Measurements from ENCODE around the gene TMEM94. TPM values are rescaled to one million over a fixed set of nuclear protein-coding genes. Genes with fewer than 3 reads are reported as not detected.

Gene TMEM94
- total and polyA plus RNA-seq, 9 of the 15 experiments (the other 6 are each of a cell fraction or from before 2014, with no cell fraction given) = 0.35 to 48.1 (median 14.4) TPM

- TF ChIP-seq FOXK1 (CRISPR knock-in tag; IDR thresholded peaks at IDR 0.05; ENCODE audit: borderline replicate concordance) (no peak), E4F1 (CRISPR knock-in tag; IDR thresholded peaks at IDR 0.05; ENCODE audit: borderline replicate concordance) (no peak)
Observed at GRCh38 chr17:75531721-75532072, 75.3 kb downstream of the TMEM94 start (continued).

GRCh38 chr17:75535119-75535537, 78.7 kb downstream of the TMEM94 start:
- in situ Hi-C loops (cut with MboI) = no loop called here
- BruUV-seq (replicated peaks) = no TSS peak
- H3K27ac ChIP-seq (ENCODE audit: extremely low read depth, low read depth, low read length) = no peak overlapping the region
- 0 out of 2 replicates have a peak, but pooled peaks cover 3% of the 10 kb centered on the region for H4K20me1 ChIP-seq (replicated peaks; ENCODE audit: control insufficient read depth, insufficient read depth, low read length)
- H3K79me2 ChIP-seq (ENCODE audit: control insufficient read depth, insufficient read depth, low read length) = no peaks in the 10 kb centered on the region
- H3K4me2 ChIP-seq (ENCODE audit: insufficient read depth, low read length) = no peak overlapping the region
- POLR2A ChIA-PET = interaction anchor here (0.6 to 1.6 kb wide), 4 partner anchors 8 to 58 kb away, joined by 3 to 6 read pairs (median 4); no protein-coding TSS in a partner anchor
- WGBS (ENCODE audit: insufficient coverage, low coverage, missing lambda C conversion rate) = 58% methylated on average over 15 of the region's 15 CpGs
- no peaks in the 10 kb centered on the region for H3K36me3 ChIP-seq (ENCODE audit: control insufficient read depth, insufficient read depth, low read length)
- no peak overlapping the region for H3K9ac ChIP-seq (ENCODE audit: insufficient read depth in 1 of 2, low read depth in 2 of 2, low read length in 2 of 2)
- H3K9me3 ChIP-seq (replicated peaks; ENCODE audit: control insufficient read depth, insufficient read depth, low read depth, low read length) = no peaks in the 10 kb centered on the region
- DNase-seq (ENCODE audit: extremely low read depth in 1 of 4, low spot score in 3 of 4) (no peak), FAIRE-seq (no peak), ATAC-seq (no peak)
- TF ChIP-seq POLR2G (IDR thresholded peaks at IDR 0.05; ENCODE audit: low read depth, low read length) = 0 out of 2 replicates have a peak, but pooled peaks have one; percentile 22
- TF ChIP-seq UBTF (IDR thresholded peaks at IDR 0.05; ENCODE audit: borderline replicate concordance in 1 of 2, low read depth in 2 of 2, low read length in 2 of 2) = no peak
- TF ChIP-seq PHF20 (IDR thresholded peaks at IDR 0.05; ENCODE audit: partially characterized antibody) = no peak
- intact Hi-C loops (cut with micrococcal nuclease) = no loop called here
- H2AFZ ChIP-seq (ENCODE audit: low read depth, low read length) = no peak overlapping the region
- CTCF ChIA-PET (ENCODE audit: low intra/inter-chr PET ratio) = no interaction called here
- H3K4me3 ChIP-seq = no peak overlapping the region
- H3K9me1 ChIP-seq (ENCODE audit: control insufficient read depth, insufficient read depth, low read length) = no peaks in the 10 kb centered on the region
- H3K4me1 ChIP-seq (replicated peaks in 1 of 2; ENCODE audit: control insufficient read depth in 2 of 2, insufficient read depth in 2 of 2, low read length in 2 of 2) = peaks cover 0 to 10% of the 10 kb centered on the region in 2 experiments; a peak in 2 of 5 replicates
- no peaks in the 10 kb centered on the region for H3K27me3 ChIP-seq (ENCODE audit: control insufficient read depth in 2 of 2, insufficient read depth in 2 of 2, low read length in 2 of 2)
